ENCODE results near the gene CFAP97D1. TPM values are rescaled to one million over a fixed set of nuclear protein-coding genes. Genes with fewer than 3 reads are reported as not detected.

CFAP97D1 gene
- total and polyA plus RNA-seq, 10 of the 15 experiments (the other 5 are each of a cell fraction or from before 2014, with no cell fraction given) = 0.13 TPM; not detected in 9

DNA sequence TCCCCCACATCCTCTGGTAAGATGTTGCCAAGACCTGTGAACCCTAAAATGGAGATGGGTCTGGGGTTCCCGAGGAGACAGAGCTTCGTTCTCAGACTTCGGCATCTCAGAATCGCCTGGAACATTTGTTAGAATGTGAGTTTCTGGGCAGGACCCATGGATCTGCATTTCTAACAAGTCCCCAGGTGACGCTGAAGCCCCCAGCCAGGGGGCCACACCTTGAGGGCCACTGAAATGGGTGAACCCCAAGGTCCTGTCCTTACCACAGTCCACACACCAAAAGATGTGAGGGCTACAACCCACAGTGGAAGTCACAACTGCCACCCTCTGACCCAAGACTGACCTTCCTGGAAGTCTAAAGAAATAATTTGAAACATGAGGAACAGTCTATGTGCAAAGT is 38.7 kb downstream of the CFAP97D1 start:
- H3K4me1 ChIP-seq (ENCODE audit: control insufficient read depth, insufficient read depth, low read length) = no peaks in the 10 kb centered on the region
- ATAC-seq = no peak
- no peak overlapping the region for H3K27ac ChIP-seq (ENCODE audit: control insufficient read depth, insufficient read depth)
- H3K27me3 ChIP-seq (replicated peaks in 1 of 2; ENCODE audit: control insufficient read depth in 2 of 2, insufficient read depth in 2 of 2, low read length in 1 of 2) = no peaks in the 10 kb centered on the region; a peak in 2 of 4 replicates
- no peaks in the 10 kb centered on the region for H3K9me3 ChIP-seq (replicated peaks; ENCODE audit: control insufficient read depth, insufficient read depth, low read length)
- H3K79me2 ChIP-seq (ENCODE audit: control insufficient read depth, insufficient read depth, low read length) = no peaks in the 10 kb centered on the region
- ChIA-PET RAD21 (ENCODE audit: unreplicated experiment) (no interaction called here), CTCF (interaction anchor here (0.6 to 1.6 kb wide), 3 partner anchors 27 to 91 kb away, joined by 3 to 4 read pairs (median 3); partner anchors contain the start of gene CD300LG), SMC1A (ENCODE audit: uncharacterized antibody, unreplicated experiment) (no interaction called here), POLR2A (no interaction called here)
- WGBS (ENCODE audit: insufficient coverage, insufficient replicate concordance, low lambda C conversion rate, missing lambda C conversion rate) = 33% methylated on average over 5 of the region's 5 CpGs
- TF ChIP-seq POLR2AphosphoS2 (IDR thresholded peaks at IDR 0.05; ENCODE audit: low read depth, low read length) (no peak), RB1 (IDR thresholded peaks at IDR 0.05; ENCODE audit: borderline replicate concordance) (no peak), CREM (IDR thresholded peaks at IDR 0.05; ENCODE audit: low read depth) (no peak), SPI1 (IDR thresholded peaks at IDR 0.05; ENCODE audit: borderline replicate concordance, insufficient read depth, low read depth, low read length) (no peak), SMAD5 (IDR thresholded peaks at IDR 0.05; ENCODE audit: low read depth) (no peak), NR2C2 (IDR thresholded peaks at IDR 0.05; ENCODE audit: borderline replicate concordance, control insufficient read depth, insufficient read length, low read depth) (no peak), YY1 (IDR thresholded peaks at IDR 0.05; ENCODE audit: low read depth, low read length) (no peak), RUNX3 (IDR thresholded peaks at IDR 0.05; ENCODE audit: low read length) (no peak), RAD21 (IDR thresholded peaks at IDR 0.05; ENCODE audit: insufficient read depth, low read depth, low read length) (no peak), MEF2A (IDR thresholded peaks at IDR 0.05; ENCODE audit: insufficient read depth, low read depth, low read length) (no peak), POLR2AphosphoS5 (IDR thresholded peaks at IDR 0.05; ENCODE audit: low read length) (no peak), RELA (IDR thresholded peaks at IDR 0.05; ENCODE audit: borderline replicate concordance, partially characterized antibody) (no peak), FOS (IDR thresholded peaks at IDR 0.05; ENCODE audit: borderline replicate concordance, extremely low read depth, insufficient read length) (no peak), ZNF217 (IDR thresholded peaks at IDR 0.05) (no peak), CBX5 (IDR thresholded peaks at IDR 0.05; ENCODE audit: low read depth) (no peak), CEBPB (IDR thresholded peaks at IDR 0.05; ENCODE audit: borderline replicate concordance in 1 of 2, low read depth in 2 of 2, low read length in 2 of 2) (no peak)
- TF ChIP-seq, protein P1, sequence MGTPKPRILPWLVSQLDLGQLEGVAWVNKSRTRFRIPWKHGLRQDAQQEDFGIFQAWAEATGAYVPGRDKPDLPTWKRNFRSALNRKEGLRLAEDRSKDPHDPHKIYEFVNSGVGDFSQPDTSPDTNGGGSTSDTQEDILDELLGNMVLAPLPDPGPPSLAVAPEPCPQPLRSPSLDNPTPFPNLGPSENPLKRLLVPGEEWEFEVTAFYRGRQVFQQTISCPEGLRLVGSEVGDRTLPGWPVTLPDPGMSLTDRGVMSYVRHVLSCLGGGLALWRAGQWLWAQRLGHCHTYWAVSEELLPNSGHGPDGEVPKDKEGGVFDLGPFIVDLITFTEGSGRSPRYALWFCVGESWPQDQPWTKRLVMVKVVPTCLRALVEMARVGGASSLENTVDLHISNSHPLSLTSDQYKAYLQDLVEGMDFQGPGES (IDR thresholded peaks at IDR 0.05) = no peak
- TF ChIP-seq, protein P2, sequence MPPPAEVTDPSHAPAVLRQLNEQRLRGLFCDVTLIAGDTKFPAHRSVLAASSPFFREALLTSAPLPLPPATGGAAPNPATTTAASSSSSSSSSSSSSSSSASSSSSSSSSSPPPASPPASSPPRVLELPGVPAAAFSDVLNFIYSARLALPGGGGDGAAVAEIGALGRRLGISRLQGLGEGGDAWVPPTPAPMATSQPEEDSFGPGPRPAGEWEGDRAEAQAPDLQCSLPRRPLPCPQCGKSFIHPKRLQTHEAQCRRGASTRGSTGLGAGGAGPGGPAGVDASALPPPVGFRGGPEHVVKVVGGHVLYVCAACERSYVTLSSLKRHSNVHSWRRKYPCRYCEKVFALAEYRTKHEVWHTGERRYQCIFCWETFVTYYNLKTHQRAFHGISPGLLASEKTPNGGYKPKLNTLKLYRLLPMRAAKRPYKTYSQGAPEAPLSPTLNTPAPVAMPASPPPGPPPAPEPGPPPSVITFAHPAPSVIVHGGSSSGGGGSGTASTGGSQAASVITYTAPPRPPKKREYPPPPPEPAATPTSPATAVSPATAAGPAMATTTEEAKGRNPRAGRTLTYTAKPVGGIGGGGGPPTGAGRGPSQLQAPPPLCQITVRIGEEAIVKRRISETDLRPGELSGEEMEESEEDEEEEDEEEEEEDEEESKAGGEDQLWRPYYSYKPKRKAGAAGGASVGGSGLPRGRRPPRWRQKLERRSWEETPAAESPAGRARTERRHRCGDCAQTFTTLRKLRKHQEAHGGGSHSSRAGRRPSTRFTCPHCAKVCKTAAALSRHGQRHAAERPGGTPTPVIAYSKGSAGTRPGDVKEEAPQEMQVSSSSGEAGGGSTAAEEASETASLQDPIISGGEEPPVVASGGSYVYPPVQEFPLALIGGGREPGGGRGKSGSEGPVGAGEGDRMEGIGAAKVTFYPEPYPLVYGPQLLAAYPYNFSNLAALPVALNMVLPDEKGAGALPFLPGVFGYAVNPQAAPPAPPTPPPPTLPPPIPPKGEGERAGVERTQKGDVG (CRISPR knock-in tag; IDR thresholded peaks at IDR 0.05) = no peak
- TF ChIP-seq, protein P3, sequence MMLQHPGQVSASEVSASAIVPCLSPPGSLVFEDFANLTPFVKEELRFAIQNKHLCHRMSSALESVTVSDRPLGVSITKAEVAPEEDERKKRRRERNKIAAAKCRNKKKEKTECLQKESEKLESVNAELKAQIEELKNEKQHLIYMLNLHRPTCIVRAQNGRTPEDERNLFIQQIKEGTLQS (IDR thresholded peaks at IDR 0.05; ENCODE audit: borderline replicate concordance, extremely low read depth, low read depth, low read length) = no peak
- BruUV-seq (replicated peaks) = no TSS peak
- no peak overlapping the region for H3K4me3 ChIP-seq
- no peak overlapping the region for H2AFZ ChIP-seq (ENCODE audit: control insufficient read depth, low read depth, low read length)
- in situ Hi-C loops (cut with MboI) = no loop called here
- FAIRE-seq = no peak
- H4K20me1 ChIP-seq (ENCODE audit: control insufficient read depth, insufficient read depth) = no peaks in the 10 kb centered on the region
- H3K9ac ChIP-seq (ENCODE audit: control insufficient read depth, insufficient read depth, low read length) = no peak overlapping the region
- intact Hi-C loops (cut with micrococcal nuclease; ENCODE audit: unreplicated experiment) = no loop called here
- H3K4me2 ChIP-seq (ENCODE audit: control insufficient read depth, insufficient read depth) = no peak overlapping the region
- no peak for DNase-seq (ENCODE audit: low read depth, low spot score)
- H3K36me3 ChIP-seq (ENCODE audit: control insufficient read depth in 2 of 2, insufficient read depth in 2 of 2, low read length in 1 of 2) = no peaks in the 10 kb centered on the region

Data from GM12878 (cell line).